ENCODE results near the gene KLF4.

DNA sequence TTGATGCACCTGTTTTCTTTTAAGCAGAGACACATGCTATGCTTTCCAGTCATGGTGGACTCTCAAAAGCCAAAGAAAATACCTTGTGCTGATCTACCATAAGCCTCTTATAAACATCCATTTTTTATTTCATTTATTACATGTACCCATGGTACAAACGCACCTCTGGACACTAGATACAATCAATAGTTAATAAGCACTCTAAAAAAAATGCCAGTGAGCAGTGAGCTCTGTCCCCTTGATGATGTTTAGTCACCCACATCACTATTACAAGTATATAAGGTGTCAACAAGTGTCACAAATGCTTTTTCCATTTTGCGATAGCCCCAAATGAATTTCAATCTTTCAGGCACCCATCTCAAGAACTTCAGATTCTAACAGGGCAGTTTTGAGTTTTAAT is 5.9 kb downstream of the KLF4 start:
- TF ChIP-seq, protein P1, sequence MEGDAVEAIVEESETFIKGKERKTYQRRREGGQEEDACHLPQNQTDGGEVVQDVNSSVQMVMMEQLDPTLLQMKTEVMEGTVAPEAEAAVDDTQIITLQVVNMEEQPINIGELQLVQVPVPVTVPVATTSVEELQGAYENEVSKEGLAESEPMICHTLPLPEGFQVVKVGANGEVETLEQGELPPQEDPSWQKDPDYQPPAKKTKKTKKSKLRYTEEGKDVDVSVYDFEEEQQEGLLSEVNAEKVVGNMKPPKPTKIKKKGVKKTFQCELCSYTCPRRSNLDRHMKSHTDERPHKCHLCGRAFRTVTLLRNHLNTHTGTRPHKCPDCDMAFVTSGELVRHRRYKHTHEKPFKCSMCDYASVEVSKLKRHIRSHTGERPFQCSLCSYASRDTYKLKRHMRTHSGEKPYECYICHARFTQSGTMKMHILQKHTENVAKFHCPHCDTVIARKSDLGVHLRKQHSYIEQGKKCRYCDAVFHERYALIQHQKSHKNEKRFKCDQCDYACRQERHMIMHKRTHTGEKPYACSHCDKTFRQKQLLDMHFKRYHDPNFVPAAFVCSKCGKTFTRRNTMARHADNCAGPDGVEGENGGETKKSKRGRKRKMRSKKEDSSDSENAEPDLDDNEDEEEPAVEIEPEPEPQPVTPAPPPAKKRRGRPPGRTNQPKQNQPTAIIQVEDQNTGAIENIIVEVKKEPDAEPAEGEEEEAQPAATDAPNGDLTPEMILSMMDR (optimal IDR thresholded peaks at IDR 0.05 in 1 of 3, IDR thresholded peaks at IDR 0.05 in 1 of 3, conservative IDR thresholded peaks at IDR 0.05 in 1 of 3; ENCODE audit: extremely low read depth in 1 of 3, insufficient read depth in 2 of 3, low read length in 3 of 3): no peak
- no peak for TF ChIP-seq EZH2 (IDR thresholded peaks at IDR 0.05; ENCODE audit: low read length)

Measured in keratinocyte (primary cell).